OCI-LY7 (cell line): Measurements from ENCODE around the gene LAMTOR4. TPM values are rescaled to one million over a fixed set of nuclear protein-coding genes. Genes with fewer than 3 reads are reported as not detected.

Experiments used
- BruUV-seq: library from RNA; stranded (reverse); fragments of 400-500 nt; replicated peaks from 2 replicates; lab custom pipeline; 2021; lab: Mats Ljungman, UMichigan
- CTCF ChIA-PET: fragments of 300-600 bp; sonication (Branson Sonifier 250); formaldehyde crosslinking; loops from one replicate; lab custom pipeline; 2022; ENCODE audit warnings: antibody characterized with exemption; ENCODE audit not compliant: unreplicated experiment; lab: Charles Lee
- POLR2A ChIA-PET: fragments of 300-600 bp; sonication (Branson Sonifier 250); formaldehyde crosslinking; loops from one replicate; lab custom pipeline; 2022; ENCODE audit warnings: antibody characterized with exemption; lab: Charles Lee
- DNase-seq: peaks from one replicate; pipeline ENCODE4 v3.0.0-alpha.2; 2015; ENCODE audit warnings: low spot score
- H2AFZ ChIP-seq: fragments of 200-600 bp; sonication (generic), shearing (Covaris generic); 2 replicates; pipeline ENCODE4 v1.6.1; 2014; ENCODE audit warnings: mild to moderate bottlenecking, antibody characterized with exemption, low read length, moderate library complexity
- H3K27ac ChIP-seq: fragments of 200-600 bp; sonication (generic); 2 replicates; pipeline ENCODE4 v1.5.1; 2014; ENCODE audit warnings: mixed run types, low read depth, mild to moderate bottlenecking, moderate library complexity, low read length, inconsistent platforms; ENCODE audit not compliant: poor library complexity, severe bottlenecking
- H3K36me3 ChIP-seq: fragments of 200-600 bp; sonication (generic); 2 replicates; pipeline ENCODE4 v1.6.1; 2014; ENCODE audit warnings: mild to moderate bottlenecking, antibody characterized with exemption, low read length, moderate library complexity, mixed read lengths; ENCODE audit not compliant: insufficient read depth
- H3K4me1 ChIP-seq: fragments of 200-600 bp; sonication (generic); 2 replicates; pipeline ENCODE4 v1.5.1; 2014; ENCODE audit warnings: mild to moderate bottlenecking, low read length; ENCODE audit not compliant: insufficient read depth, poor library complexity, severe bottlenecking
- H3K4me2 ChIP-seq: fragments of 200-600 bp; sonication (generic); 2 replicates; pipeline ENCODE4 v1.6.1; 2014; ENCODE audit warnings: mild to moderate bottlenecking, low read length
- H3K4me3 ChIP-seq: fragments of 200-600 bp; sonication (generic); 2 replicates; pipeline ENCODE4 v1.5.1; 2014; ENCODE audit warnings: mild to moderate bottlenecking, low read depth, low read length; ENCODE audit not compliant: poor library complexity, severe bottlenecking
- H3K79me2 ChIP-seq: fragments of 200-600 bp; sonication (generic); 2 replicates; pipeline ENCODE4 v1.6.1; 2016; ENCODE audit warnings: low read depth, mild to moderate bottlenecking, low read length, moderate library complexity, mixed read lengths; ENCODE audit not compliant: insufficient read depth
- H3K9me2 ChIP-seq: fragments of 200-600 bp; sonication (generic); 2 replicates; pipeline ENCODE4 v1.6.1; 2016; ENCODE audit warnings: mild to moderate bottlenecking, low read length, mixed read lengths; ENCODE audit not compliant: insufficient read depth
- H3K9me3 ChIP-seq: fragments of 200-600 bp; sonication (generic); 2 replicates; pipeline ENCODE4 v1.6.1; 2014; ENCODE audit warnings: mild to moderate bottlenecking, mixed run types, low read length, mixed read lengths
- H4K20me1 ChIP-seq: fragments of 200-600 bp; sonication (generic); 2 replicates; pipeline ENCODE4 v1.6.1; 2014; ENCODE audit warnings: mild to moderate bottlenecking, antibody characterized with exemption, low read length, moderate library complexity, mixed read lengths; ENCODE audit not compliant: insufficient read depth
- CTCF ChIP-seq: fragments of 200-600 bp; sonication (generic); conservative IDR thresholded peaks from 2 replicates; pipeline ENCODE4 v1.5.1; 2014; ENCODE audit warnings: mild to moderate bottlenecking, antibody characterized with exemption, low read length, moderate library complexity, mixed read lengths
- EZH2phosphoT487 ChIP-seq: fragments of 200-600 bp; sonication (generic); IDR thresholded peaks from 2 replicates; pipeline ENCODE4 v1.6.1; 2018; ENCODE audit warnings: low read depth, borderline replicate concordance, mild to moderate bottlenecking, mixed run types, antibody characterized with exemption, low read length, moderate library complexity, mixed read lengths
- intact Hi-C: fragments of 100-400 bp; cut with micrococcal nuclease; formaldehyde crosslinking; loops from one replicate; pipeline ENCODE4 v1.10.0; 2022; ENCODE audit not compliant: unreplicated experiment
- total RNA-seq, 2 experiments: library from RNA; depleted of rRNA in 1 of 2; stranded (reverse); fragments of >200 nt in 1 of 2; shearing (Covaris generic) in 1 of 2; gene quantifications; 2 replicates each; pipeline ENCODE4 v1.2.3, GENCODE V29; 2014 to 2022

Gene LAMTOR4
- total RNA-seq, 2 experiments from 2014 or later: 237 to 243 TPM

GRCh38 chr7:100167912-100168323 lies 19.2 kb downstream of the LAMTOR4 start:
- H3K79me2 ChIP-seq: no peaks in the 10 kb centered on the region
- H3K9me3 ChIP-seq: no peaks in the 10 kb centered on the region
- H3K36me3 ChIP-seq: no peaks in the 10 kb centered on the region
- TF ChIP-seq CTCF: no peak
- no peak for TF ChIP-seq EZH2phosphoT487
- no peaks in the 10 kb centered on the region for H4K20me1 ChIP-seq
- H3K4me3 ChIP-seq: no peak overlapping the region
- intact Hi-C loops: no loop called here
- ChIA-PET CTCF (no interaction called here), POLR2A (interaction anchor here (0.6 kb wide), 1 partner anchor 22 kb away, joined by 4 read pairs; no protein-coding TSS in a partner anchor)
- peak overlapping the region; percentile 27; the same call in 1 of the 2 replicates for H3K4me2 ChIP-seq
- peaks cover 64% of the 10 kb centered on the region for H3K4me1 ChIP-seq
- H3K9me2 ChIP-seq: no peaks in the 10 kb centered on the region
- no TSS peak for BruUV-seq
- no peak overlapping the region for H2AFZ ChIP-seq
- no peak overlapping the region for H3K27ac ChIP-seq
- no peak for DNase-seq

- no peaks in the 10 kb centered on the region for H3K79me2 ChIP-seq
- H3K36me3 ChIP-seq: peaks cover 9% of the 10 kb centered on the region; the same call in 1 of the 2 replicates
- no peak overlapping the region for H3K4me2 ChIP-seq
- intact Hi-C loops: no loop called here
- H2AFZ ChIP-seq: no peak overlapping the region
- no peaks in the 10 kb centered on the region for H3K9me2 ChIP-seq
- no peak overlapping the region for H3K4me3 ChIP-seq
- POLR2A ChIA-PET: no interaction called here
- BruUV-seq: no TSS peak
- DNase-seq: peak; percentile 43
- no peaks in the 10 kb centered on the region for H3K9me3 ChIP-seq
- no peaks in the 10 kb centered on the region for H4K20me1 ChIP-seq
- peaks cover 62% of the 10 kb centered on the region for H3K4me1 ChIP-seq
- CTCF ChIA-PET: no interaction called here
- TF ChIP-seq CTCF (no peak), EZH2phosphoT487 (no peak)
- no peak overlapping the region for H3K27ac ChIP-seq
Measured at GRCh38 chr7:100169147-100169850, 20.6 kb downstream of the LAMTOR4 start.

- Histone ChIP-seq H2AFZ (no peak overlapping the region), H3K4me2 (peak overlapping the region; percentile 65), H3K36me3 (peaks cover 9% of the 10 kb centered on the region; the same call in 1 of the 2 replicates), H4K20me1 (no peaks in the 10 kb centered on the region), H3K9me2 (no peaks in the 10 kb centered on the region), H3K79me2 (no peaks in the 10 kb centered on the region), H3K4me3 (peak overlapping the region; percentile 57), H3K4me1 (peaks cover 70% of the 10 kb centered on the region), H3K27ac (no peak overlapping the region), H3K9me3 (no peaks in the 10 kb centered on the region)
- POLR2A ChIA-PET: no interaction called here
- BruUV-seq: no TSS peak
- intact Hi-C loops: no loop called here
- CTCF ChIA-PET: no interaction called here
- DNase-seq: no peak
- TF ChIP-seq EZH2phosphoT487: no peak
- TF ChIP-seq CTCF: no peak
Measured at GRCh38 chr7:100170101-100170897, 21.6 kb downstream of the LAMTOR4 start.
